GM18526 (cell line): ENCODE measurements around the gene ZNF234.

Experiments
- POLR2A ChIP-seq: IDR thresholded peaks from 3 replicates; pipeline ENCODE4 v1.6.1; 2011; ENCODE audit not compliant: insufficient read length; ENCODE audit errors: extremely low read depth

ZNF234 gene

DNA sequence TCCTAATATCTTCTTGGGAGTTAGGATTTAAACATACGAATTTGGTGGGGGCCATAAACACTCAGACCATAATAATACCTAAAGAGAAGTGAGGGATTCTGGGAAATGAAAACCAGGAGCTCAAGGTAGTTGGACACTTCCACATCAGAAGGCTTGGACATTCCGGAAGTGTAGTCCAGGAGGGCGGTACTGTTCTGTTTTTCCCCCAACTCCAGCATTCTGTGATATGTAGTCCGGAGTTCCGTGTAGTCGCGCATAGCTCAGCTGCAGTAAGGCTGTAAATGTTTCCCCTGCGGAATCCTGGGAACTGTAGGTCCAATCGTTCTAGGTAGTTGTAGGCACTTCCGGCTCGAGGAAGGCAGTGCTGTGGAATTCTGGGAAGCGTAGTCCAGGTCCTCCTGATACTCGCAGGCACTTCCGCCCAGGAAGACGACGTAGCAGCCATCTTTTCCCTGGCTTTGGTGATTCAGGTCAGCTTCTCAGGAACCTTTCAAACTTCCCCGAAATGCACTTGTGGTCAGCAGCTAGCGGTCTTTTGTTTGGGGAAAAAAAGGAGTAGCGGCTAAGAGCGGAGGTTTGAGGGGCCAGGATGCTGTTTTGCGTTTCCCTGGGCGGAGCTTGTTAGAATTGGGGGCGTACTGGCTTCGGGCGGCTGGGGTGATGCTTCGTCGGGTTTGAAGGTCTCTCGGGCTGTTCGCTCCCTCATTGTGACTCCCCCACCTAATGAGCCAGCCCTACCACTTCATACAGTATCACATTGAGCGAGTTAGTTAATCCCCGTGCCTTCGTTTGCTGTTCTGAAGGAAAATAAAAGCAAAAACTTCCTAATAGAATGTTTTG is 23.5 kb downstream of the ZNF234 start, which contains the start of gene ZNF226:
Gene ZNF226 (plus strand): TSS at position 428 of the 840 bp plus-strand sequence. CDS start 4,981 bp downstream, outside the sequence.
- peak; percentile 52 for TF ChIP-seq POLR2A

- TF ChIP-seq POLR2A: no peak
Measured at GRCh38 chr19:44176590-44176989, 35.2 kb downstream of the ZNF234 start.

DNA sequence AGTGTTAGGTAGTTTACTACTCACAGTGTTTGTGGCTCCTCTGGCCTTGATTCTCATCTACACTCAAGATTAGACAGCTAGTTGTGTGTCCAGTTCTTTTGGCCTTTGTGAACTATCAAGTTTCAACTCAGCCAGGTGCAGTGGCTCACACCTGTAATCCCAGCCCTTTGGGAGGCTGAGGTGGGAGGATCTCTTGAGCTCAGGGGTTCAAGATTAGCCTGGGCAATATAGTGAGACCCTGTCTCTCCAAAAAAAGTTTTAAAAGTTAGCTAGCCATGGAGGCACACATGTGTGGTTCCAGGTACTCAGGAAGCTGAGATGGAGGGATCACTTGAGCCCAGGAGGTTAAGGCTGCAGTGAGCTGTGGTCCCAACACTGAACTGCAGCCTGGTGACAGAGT is 39.6 kb downstream of the ZNF234 start:
- TF ChIP-seq POLR2A: no peak

DNA sequence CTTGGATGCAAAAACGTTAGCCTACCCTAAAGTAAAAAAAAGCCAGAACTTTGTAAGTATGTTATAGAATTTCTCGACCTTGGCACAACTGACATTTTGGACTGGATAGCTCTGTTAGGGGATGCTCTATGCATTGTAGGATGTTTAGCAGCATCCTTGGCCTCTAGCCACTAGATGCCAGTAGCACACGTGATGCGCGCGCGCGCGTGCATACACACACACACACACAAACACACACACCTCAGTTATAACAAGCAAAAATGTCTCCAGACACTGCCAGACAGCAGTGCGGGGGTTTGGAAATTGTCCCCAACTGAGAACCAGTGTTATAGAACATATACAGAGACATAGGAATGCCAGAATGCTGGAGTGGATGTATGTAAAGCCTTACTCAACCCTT is 40.8 kb downstream of the ZNF234 start:
- TF ChIP-seq POLR2A: no peak

- no peak for TF ChIP-seq POLR2A
Measured at GRCh38 chr19:44190020-44190419, 48.7 kb downstream of the ZNF234 start.

DNA sequence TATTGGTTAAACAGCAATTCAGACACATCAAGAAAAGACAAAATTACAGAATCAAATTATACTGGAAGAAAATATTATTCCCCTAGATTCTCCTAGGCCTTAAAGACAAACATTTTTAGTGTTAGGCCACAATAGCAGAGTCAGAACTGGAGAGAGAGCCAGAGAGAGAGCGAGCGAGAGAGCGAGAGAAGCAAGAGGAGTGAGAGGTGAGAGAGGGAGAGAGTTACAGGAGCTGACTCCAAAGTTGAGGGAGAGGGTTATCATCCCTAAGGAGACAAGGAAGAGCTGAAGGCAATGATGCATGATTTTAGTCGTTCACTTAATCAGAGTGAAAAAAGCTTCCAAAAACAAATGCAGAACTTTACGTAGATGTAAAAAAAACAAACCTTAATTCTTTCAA is 50.8 kb downstream of the ZNF234 start:
- no peak for TF ChIP-seq POLR2A

DNA sequence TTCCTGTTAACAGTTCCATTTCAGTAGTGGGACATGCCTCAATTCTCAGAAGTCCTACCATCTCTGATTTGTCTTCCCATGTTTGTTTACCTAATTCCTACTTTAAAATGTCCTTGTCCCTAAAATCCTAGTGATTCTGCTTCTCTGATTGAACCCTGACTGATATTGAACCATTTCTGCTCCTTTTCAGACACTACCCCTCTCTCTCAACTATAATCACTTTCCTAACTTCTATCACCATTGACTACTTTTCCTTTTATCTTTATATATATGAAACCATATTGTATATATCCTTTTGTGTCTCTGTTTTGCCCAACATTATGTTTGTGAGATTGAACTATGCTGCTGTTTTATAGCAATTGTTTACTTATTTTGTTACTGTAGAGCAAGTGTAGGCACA is 55.4 kb downstream of the ZNF234 start:
- no peak for TF ChIP-seq POLR2A

- TF ChIP-seq POLR2A: no peak
Measured at GRCh38 chr19:44202470-44202869, 61.1 kb downstream of the ZNF234 start.

- TF ChIP-seq POLR2A: no peak
Measured at GRCh38 chr19:44202974-44203373, 61.6 kb downstream of the ZNF234 start.

DNA sequence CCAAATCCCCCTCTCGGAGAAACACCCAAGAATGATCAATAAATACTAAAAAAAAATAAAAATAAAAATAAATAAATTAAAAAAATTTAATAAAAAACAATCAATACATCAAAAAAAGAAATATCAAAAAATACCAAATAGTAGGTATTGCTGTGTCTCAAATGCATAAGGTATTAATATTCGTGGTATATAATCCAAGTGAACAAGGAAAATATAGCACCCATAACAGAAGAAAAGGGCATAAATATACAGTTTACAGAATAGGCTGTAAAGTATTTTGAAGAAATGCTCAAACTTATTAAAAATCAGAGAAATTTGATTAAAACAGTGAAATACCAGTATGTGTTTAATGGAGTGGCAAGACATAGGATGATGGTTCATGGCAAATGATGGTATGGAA is 63.4 kb downstream of the ZNF234 start:
- TF ChIP-seq POLR2A: no peak

- peak; percentile 48 for TF ChIP-seq POLR2A
Measured at GRCh38 chr19:44207126-44207803, 65.9 kb downstream of the ZNF234 start.
